GM08714 (cell line): ENCODE data around the gene PACRG.

ENCODE experiments used
- H3K4me3 ChIP-seq: fragments of 200-500 bp; sonication (Bioruptor generic); 2 replicates; pipeline ENCODE4 v1.5.1; 2014; ENCODE audit warnings: mild to moderate bottlenecking, low read length, inconsistent platforms
- ZNF274 ChIP-seq: IDR thresholded peaks from 2 replicates; pipeline ENCODE4 v1.6.1; 2012; ENCODE audit warnings: mild to moderate bottlenecking, low read depth, low read length

Gene PACRG

DNA sequence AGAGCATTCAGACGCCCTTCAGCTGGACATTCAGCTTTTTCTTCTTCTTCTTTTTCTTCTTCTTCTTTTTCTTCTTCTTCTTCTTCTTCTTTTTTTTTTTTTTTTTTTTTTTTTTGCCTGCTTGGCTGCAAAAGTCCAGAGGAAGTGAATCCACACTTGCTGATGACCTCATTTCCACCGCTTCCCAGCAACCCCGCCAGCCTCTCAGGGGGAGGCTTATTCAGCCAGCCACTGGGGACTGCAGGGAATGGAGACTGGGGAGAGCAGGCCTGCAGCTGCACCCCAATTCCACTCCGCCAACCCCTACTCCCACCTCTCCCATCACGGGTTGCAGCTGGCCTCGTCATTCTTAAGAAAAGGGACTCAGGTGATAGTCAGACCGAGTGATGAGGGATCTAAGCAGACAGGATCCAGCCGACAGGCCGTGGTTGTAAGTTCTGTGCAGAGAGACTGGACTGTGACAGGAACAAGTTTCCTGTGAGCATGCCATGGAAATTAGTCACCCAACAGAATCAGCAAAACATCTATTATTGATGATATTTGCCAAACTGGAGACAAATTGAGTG, 627.7 kb downstream of the PACRG start:
- no peak for TF ChIP-seq ZNF274
- no peak overlapping the region for H3K4me3 ChIP-seq

DNA sequence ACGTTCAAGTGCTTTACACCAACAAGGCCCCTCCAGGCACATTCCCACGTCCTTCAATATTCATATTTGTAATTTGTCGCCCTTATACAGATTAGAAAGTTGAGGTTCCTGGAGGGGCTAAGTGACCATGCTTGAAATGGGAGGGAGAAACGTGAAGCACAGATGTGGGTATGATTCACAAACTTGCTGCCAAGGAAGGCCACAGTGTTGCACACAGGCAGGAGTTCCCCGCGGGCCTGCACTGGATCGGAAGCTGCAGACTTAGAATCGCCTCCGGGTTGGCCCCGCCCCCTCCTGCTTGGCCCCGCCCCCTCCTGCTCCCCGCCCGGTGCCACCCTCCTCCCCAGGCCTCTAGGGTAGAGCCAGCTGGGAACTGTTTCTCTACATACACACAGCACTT, 628.5 kb downstream of the PACRG start:
- no peak overlapping the region for H3K4me3 ChIP-seq
- no peak for TF ChIP-seq ZNF274

DNA sequence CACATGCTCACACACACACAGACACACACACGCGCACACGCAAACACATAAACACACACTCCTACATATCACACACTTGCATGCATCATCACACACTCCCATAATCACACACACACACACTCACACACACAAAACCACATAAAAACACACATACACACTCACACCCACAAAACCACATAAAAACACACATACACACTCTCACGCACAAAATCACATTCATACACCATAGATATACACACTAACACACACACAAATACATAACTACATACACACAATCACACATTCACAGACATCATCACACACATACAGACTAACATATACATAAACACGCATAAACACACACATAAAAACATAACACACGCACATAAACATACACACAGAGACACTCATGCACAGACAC, 629.0 kb downstream of the PACRG start:
- TF ChIP-seq ZNF274, result no peak
- H3K4me3 ChIP-seq, result no peak overlapping the region

- no peak overlapping the region for H3K4me3 ChIP-seq
- no peak for TF ChIP-seq ZNF274
Observed at GRCh38 chr6:163364641-163365040, 636.9 kb downstream of the PACRG start.
